ENCODE results near the gene VASH2. TPM values are rescaled to one million over a fixed set of nuclear protein-coding genes. Genes with fewer than 3 reads are reported as not detected.
"Not testable (repeated sequence)": the region's sequence is repeated elsewhere in the genome, so short reads cannot be mapped to it uniquely, and the experiment has no call there.

The VASH2 gene
- total RNA-seq, 4 donors from 2014 or later, result 0.67 to 9.0 (median 1.5) TPM

DNA sequence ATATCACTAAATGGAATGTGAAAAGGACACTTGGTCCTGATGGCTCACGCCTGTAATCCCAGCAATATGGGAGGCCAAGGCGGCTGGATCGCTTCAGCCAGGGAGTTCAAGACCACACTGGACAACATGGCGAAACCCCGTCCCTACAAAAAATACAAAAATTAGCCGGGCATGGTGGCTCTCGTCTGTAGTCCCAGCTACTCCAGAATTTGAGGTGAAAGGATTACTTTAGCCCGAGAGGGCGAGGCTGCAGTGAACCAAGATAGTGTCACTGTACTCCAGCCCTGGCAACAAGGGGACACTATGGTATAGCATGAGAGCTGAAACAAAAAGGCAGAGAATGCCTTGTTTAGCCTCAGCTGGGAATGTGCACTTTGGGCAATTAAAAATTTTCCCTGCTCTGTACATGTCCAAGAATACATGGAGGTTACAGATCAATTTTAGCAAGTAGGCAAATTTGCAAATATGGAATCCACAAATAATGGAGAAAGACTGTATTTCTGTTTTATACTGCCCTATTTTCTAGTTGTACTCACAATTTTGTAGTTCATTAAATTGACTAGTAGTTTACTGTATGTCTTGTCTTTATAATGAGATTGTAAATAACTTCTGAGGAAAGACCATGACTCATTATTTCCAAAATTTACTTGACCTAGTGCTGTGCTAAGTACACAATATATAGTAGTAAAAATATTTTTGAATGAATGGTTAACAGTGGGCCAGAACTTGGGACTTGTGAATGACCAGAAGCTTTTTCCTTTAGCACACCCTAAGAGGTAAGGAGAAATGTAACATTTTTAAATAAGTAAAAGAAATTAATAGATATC, 67.3 kb downstream of the VASH2 start:
- WGBS, 2 donors (ENCODE audit: low coverage in 1 of 2), result 91 to 100% methylated on average over 1 to 8 of the region's 9 CpGs
- TF ChIP-seq EP300 (IDR thresholded peaks at IDR 0.05) (no peak), POLR2A (IDR thresholded peaks at IDR 0.05) (no peak), POLR2AphosphoS5 (IDR thresholded peaks at IDR 0.05) (no peak), CTCF (IDR thresholded peaks at IDR 0.05) (no peak)

DNA sequence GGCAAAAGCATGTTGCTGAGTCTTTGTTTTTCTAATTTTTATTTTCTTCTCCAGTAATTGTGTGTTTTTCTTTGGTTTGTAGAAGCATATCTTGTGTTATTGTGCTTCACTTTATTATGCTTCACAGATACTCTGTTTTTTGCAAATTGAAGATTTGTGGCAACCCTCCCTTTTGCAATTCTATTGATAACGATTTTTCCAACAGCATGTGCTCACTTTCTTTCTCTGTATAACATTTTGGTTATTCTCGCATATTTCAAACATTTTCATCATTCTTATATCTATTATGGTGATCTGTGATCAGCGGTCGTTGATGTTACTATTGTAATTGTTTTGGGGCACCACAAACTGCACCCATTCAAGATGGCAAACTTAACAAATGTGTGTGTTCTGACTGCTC, 69.1 kb downstream of the VASH2 start:
- TF ChIP-seq POLR2A (IDR thresholded peaks at IDR 0.05) (no peak), CTCF (IDR thresholded peaks at IDR 0.05) (no peak), POLR2AphosphoS5 (IDR thresholded peaks at IDR 0.05) (no peak), EP300 (IDR thresholded peaks at IDR 0.05) (no peak)
- 85 to 89% methylated on average over 3 to 4 of the region's 4 CpGs for WGBS, 2 donors (ENCODE audit: low coverage in 1 of 2)
- Histone ChIP-seq H3K9me3 (no peaks in the 10 kb centered on the region), H3K4me3 (no peak overlapping the region), H3K4me1 (peaks cover 1 to 10% (median 2%) of the 10 kb centered on the region in 3 donors), H3K27me3 (peaks cover 12% of the 10 kb centered on the region), H3K27ac (no peak overlapping the region), H3K36me3 (no peaks in the 10 kb centered on the region)
- no peak for ATAC-seq

More for the DNA sequence above, 67.3 kb downstream of the VASH2 start:
- no peak overlapping the region for H3K27ac ChIP-seq
- H3K36me3 ChIP-seq, result no peaks in the 10 kb centered on the region
- peaks cover 9 to 26% (median 14%) of the 10 kb centered on the region in 3 donors for H3K4me1 ChIP-seq
- no peaks in the 10 kb centered on the region for H3K27me3 ChIP-seq
- ATAC-seq, result no peak
- H3K4me3 ChIP-seq, result no peak overlapping the region
- H3K9me3 ChIP-seq, result no peaks in the 10 kb centered on the region

- TF ChIP-seq POLR2A (IDR thresholded peaks at IDR 0.05) (no peak), CTCF (IDR thresholded peaks at IDR 0.05) (no peak), POLR2AphosphoS5 (IDR thresholded peaks at IDR 0.05) (no peak), EP300 (IDR thresholded peaks at IDR 0.05) (no peak)
- H3K27me3 ChIP-seq, result peaks cover 14% of the 10 kb centered on the region
- H3K27ac ChIP-seq, result no peak overlapping the region
- ATAC-seq, result no peak
- no peaks in the 10 kb centered on the region for H3K36me3 ChIP-seq
- WGBS, 2 donors (ENCODE audit: low coverage in 1 of 2), result 97 to 100% methylated on average over 3 of the region's 3 CpGs
- H3K4me3 ChIP-seq, result no peak overlapping the region
- no peaks in the 10 kb centered on the region for H3K9me3 ChIP-seq
- H3K4me1 ChIP-seq, result peaks cover 0 to 5% (median 0%) of the 10 kb centered on the region in 3 donors
These were observed 69.7 kb downstream of the VASH2 start for GRCh38 chr1:213020016-213020415.

- H3K27me3 ChIP-seq, result peaks cover 64% of the 10 kb centered on the region
- WGBS, 2 donors (ENCODE audit: low coverage in 1 of 2), result 73 to 78% methylated on average over 1 to 3 of the region's 3 CpGs
- not testable (repeated sequence) for H3K36me3 ChIP-seq, H3K27ac ChIP-seq, H3K9me3 ChIP-seq, ATAC-seq, H3K4me1 ChIP-seq, H3K4me3 ChIP-seq
These were observed 76.7 kb downstream of the VASH2 start for GRCh38 chr1:213027024-213027423.

- no peak for ATAC-seq
- H3K9me3 ChIP-seq, result no peaks in the 10 kb centered on the region
- no peak for TF ChIP-seq POLR2A (IDR thresholded peaks at IDR 0.05)
- no peaks in the 10 kb centered on the region for H3K36me3 ChIP-seq
- no peaks in the 10 kb centered on the region for H3K4me1 ChIP-seq
- no peak overlapping the region for H3K27ac ChIP-seq
- no peak overlapping the region for H3K4me3 ChIP-seq
- H3K27me3 ChIP-seq, result peaks cover 71% of the 10 kb centered on the region
These were observed 82.3 kb downstream of the VASH2 start for GRCh38 chr1:213032651-213033050.

DNA sequence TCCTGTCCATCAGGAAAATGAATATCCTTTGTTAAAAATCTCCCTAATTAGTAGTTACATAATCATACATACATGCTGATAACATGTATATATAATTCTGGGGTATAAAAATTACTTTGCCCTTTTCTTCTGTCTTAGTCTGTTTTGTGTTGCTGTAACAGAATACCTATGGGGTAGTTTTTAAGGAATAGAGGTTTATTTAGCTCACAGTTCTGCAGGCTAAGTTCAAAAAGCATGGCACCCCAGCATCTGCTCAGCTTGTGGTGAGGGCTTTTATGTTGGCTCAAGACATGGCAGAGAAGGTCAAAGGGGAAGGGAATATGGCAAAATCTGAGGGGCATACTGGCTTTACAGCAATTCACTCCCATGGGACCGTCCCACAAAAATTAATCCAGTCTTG, 84.4 kb downstream of the VASH2 start:
- ATAC-seq, result no peak
- Histone ChIP-seq H3K9me3 (no peaks in the 10 kb centered on the region), H3K27ac (no peak overlapping the region), H3K4me3 (no peak overlapping the region), H3K36me3 (no peaks in the 10 kb centered on the region), H3K27me3 (peaks cover 68% of the 10 kb centered on the region), H3K4me1 (no peaks in the 10 kb centered on the region)
- TF ChIP-seq CTCF (IDR thresholded peaks at IDR 0.05) (no peak), EP300 (IDR thresholded peaks at IDR 0.05) (no peak), POLR2AphosphoS5 (IDR thresholded peaks at IDR 0.05) (no peak), POLR2A (IDR thresholded peaks at IDR 0.05) (no peak)
- 100% methylated on average over 1 of the region's 1 CpG for WGBS, 2 donors (ENCODE audit: low coverage in 1 of 2)
